ENCODE data around the gene FHL5. TPM values are rescaled to one million over a fixed set of nuclear protein-coding genes. Genes with fewer than 3 reads are reported as not detected.

The FHL5 gene
- total and polyA plus RNA-seq, 2 experiments from 2014 or later: not detected

DNA sequence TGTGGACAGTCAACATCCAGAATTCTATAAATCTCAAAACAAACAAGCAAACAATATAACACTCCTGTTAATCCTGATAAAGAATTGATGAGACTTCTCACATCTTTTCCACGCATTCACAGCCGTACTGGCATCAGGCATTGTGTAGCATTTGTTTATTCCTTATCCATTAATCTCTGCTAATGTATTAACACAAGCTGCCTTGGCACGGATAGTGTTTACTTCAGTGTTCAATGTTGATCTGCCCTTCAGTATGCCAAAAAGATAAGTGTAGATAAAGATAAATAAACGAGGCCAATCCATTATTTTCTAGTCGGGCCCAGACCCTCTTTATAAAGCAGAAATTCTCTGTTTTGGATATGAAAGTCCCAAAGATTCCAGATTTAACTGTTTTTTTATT is 25.2 kb upstream of the FHL5 start:
- H3K36me3 ChIP-seq (ENCODE audit: insufficient read depth): no peaks in the 10 kb centered on the region

DNA sequence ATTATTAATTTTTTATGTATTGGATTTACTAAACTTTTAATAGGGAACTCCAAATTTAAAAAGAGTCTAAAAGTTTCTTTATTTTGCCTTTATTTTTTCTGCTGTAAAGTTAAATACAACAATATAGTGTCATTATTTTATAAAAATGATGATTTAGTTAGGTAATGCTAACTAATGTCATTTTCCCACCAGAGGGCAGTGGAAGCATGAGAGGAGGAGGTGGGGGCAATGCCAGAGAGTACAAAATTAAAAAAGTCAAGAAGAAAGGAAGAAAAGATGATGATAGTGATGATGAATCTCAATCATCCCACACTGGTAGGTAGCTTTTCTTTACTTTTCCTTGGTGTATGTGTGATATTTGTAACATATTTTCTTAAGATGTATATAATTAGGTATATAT is 20.2 kb upstream of the FHL5 start:
- ATAC-seq (no peak), DNase-seq (ENCODE audit: low spot score) (peak; percentile 52)
- Histone ChIP-seq H3K4me3 (no peak overlapping the region), H3K36me3 (ENCODE audit: insufficient read depth) (no peaks in the 10 kb centered on the region), H3F3A (replicated peaks; ENCODE audit: low read depth) (no peaks in the 10 kb centered on the region), H3K4me2 (no peak overlapping the region), H3K9me2 (ENCODE audit: insufficient read depth) (no peaks in the 10 kb centered on the region), H3K4me1 (ENCODE audit: insufficient read depth) (no peaks in the 10 kb centered on the region), H4K20me1 (replicated peaks; ENCODE audit: insufficient read depth) (no peaks in the 10 kb centered on the region), H3K79me2 (replicated peaks; ENCODE audit: insufficient read depth) (no peaks in the 10 kb centered on the region), H3K27ac (ENCODE audit: low read depth) (no peak overlapping the region), H2AFZ (no peak overlapping the region), H3K27me3 (ENCODE audit: insufficient read depth) (no peaks in the 10 kb centered on the region)
- no peak overlapping the region for H3K27ac Mint-ChIP-seq
- H3K36me3 Mint-ChIP-seq (ENCODE audit: low read depth): peaks cover 20% of the 10 kb centered on the region
- no peaks in the 10 kb centered on the region for H3K27me3 Mint-ChIP-seq (ENCODE audit: insufficient read depth, low read depth, poor library complexity)
- H3K4me1 Mint-ChIP-seq: peaks cover 2% of the 10 kb centered on the region; the same call in 1 of the 3 replicates
- H3K4me3 Mint-ChIP-seq: no peak overlapping the region
- H3K9me3 Mint-ChIP-seq: no peaks in the 10 kb centered on the region; the same call in 2 of the 3 replicates
- TF ChIP-seq, protein P1, sequence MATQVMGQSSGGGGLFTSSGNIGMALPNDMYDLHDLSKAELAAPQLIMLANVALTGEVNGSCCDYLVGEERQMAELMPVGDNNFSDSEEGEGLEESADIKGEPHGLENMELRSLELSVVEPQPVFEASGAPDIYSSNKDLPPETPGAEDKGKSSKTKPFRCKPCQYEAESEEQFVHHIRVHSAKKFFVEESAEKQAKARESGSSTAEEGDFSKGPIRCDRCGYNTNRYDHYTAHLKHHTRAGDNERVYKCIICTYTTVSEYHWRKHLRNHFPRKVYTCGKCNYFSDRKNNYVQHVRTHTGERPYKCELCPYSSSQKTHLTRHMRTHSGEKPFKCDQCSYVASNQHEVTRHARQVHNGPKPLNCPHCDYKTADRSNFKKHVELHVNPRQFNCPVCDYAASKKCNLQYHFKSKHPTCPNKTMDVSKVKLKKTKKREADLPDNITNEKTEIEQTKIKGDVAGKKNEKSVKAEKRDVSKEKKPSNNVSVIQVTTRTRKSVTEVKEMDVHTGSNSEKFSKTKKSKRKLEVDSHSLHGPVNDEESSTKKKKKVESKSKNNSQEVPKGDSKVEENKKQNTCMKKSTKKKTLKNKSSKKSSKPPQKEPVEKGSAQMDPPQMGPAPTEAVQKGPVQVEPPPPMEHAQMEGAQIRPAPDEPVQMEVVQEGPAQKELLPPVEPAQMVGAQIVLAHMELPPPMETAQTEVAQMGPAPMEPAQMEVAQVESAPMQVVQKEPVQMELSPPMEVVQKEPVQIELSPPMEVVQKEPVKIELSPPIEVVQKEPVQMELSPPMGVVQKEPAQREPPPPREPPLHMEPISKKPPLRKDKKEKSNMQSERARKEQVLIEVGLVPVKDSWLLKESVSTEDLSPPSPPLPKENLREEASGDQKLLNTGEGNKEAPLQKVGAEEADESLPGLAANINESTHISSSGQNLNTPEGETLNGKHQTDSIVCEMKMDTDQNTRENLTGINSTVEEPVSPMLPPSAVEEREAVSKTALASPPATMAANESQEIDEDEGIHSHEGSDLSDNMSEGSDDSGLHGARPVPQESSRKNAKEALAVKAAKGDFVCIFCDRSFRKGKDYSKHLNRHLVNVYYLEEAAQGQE (IDR thresholded peaks at IDR 0.05; ENCODE audit: unreplicated experiment): no peak
- TF ChIP-seq JUNB (IDR thresholded peaks at IDR 0.05; ENCODE audit: unreplicated experiment) (no peak), NANOG (IDR thresholded peaks at IDR 0.05; ENCODE audit: borderline replicate concordance) (no peak), STAT1 (IDR thresholded peaks at IDR 0.05; ENCODE audit: unreplicated experiment) (no peak)
- TF ChIP-seq, protein P2, sequence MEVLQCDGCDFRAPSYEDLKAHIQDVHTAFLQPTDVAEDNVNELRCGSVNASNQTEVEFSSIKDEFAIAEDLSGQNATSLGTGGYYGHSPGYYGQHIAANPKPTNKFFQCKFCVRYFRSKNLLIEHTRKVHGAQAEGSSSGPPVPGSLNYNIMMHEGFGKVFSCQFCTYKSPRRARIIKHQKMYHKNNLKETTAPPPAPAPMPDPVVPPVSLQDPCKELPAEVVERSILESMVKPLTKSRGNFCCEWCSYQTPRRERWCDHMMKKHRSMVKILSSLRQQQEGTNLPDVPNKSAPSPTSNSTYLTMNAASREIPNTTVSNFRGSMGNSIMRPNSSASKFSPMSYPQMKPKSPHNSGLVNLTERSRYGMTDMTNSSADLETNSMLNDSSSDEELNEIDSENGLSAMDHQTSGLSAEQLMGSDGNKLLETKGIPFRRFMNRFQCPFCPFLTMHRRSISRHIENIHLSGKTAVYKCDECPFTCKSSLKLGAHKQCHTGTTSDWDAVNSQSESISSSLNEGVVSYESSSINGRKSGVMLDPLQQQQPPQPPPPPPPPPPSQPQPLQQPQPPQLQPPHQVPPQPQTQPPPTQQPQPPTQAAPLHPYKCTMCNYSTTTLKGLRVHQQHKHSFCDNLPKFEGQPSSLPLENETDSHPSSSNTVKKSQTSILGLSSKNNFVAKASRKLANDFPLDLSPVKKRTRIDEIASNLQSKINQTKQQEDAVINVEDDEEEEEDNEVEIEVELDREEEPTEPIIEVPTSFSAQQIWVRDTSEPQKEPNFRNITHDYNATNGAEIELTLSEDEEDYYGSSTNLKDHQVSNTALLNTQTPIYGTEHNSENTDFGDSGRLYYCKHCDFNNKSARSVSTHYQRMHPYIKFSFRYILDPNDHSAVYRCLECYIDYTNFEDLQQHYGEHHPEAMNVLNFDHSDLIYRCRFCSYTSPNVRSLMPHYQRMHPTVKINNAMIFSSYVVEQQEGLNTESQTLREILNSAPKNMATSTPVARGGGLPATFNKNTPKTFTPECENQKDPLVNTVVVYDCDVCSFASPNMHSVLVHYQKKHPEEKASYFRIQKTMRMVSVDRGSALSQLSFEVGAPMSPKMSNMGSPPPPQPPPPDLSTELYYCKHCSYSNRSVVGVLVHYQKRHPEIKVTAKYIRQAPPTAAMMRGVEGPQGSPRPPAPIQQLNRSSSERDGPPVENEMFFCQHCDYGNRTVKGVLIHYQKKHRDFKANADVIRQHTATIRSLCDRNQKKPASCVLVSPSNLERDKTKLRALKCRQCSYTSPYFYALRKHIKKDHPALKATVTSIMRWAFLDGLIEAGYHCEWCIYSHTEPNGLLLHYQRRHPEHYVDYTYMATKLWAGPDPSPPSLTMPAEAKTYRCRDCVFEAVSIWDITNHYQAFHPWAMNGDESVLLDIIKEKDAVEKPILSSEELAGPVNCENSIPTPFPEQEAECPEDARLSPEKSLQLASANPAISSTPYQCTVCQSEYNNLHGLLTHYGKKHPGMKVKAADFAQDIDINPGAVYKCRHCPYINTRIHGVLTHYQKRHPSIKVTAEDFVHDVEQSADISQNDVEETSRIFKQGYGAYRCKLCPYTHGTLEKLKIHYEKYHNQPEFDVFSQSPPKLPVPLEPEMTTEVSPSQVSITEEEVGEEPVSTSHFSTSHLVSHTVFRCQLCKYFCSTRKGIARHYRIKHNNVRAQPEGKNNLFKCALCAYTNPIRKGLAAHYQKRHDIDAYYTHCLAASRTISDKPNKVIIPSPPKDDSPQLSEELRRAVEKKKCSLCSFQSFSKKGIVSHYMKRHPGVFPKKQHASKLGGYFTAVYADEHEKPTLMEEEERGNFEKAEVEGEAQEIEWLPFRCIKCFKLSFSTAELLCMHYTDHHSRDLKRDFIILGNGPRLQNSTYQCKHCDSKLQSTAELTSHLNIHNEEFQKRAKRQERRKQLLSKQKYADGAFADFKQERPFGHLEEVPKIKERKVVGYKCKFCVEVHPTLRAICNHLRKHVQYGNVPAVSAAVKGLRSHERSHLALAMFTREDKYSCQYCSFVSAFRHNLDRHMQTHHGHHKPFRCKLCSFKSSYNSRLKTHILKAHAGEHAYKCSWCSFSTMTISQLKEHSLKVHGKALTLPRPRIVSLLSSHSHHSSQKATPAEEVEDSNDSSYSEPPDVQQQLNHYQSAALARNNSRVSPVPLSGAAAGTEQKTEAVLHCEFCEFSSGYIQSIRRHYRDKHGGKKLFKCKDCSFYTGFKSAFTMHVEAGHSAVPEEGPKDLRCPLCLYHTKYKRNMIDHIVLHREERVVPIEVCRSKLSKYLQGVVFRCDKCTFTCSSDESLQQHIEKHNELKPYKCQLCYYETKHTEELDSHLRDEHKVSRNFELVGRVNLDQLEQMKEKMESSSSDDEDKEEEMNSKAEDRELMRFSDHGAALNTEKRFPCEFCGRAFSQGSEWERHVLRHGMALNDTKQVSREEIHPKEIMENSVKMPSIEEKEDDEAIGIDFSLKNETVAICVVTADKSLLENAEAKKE (CRISPR knock-in tag; IDR thresholded peaks at IDR 0.05): no peak
- TF ChIP-seq, protein P3, sequence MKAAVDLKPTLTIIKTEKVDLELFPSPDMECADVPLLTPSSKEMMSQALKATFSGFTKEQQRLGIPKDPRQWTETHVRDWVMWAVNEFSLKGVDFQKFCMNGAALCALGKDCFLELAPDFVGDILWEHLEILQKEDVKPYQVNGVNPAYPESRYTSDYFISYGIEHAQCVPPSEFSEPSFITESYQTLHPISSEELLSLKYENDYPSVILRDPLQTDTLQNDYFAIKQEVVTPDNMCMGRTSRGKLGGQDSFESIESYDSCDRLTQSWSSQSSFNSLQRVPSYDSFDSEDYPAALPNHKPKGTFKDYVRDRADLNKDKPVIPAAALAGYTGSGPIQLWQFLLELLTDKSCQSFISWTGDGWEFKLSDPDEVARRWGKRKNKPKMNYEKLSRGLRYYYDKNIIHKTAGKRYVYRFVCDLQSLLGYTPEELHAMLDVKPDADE (IDR thresholded peaks at IDR 0.05): no peak

More for the DNA sequence above, 25.2 kb upstream of the FHL5 start:
- Mint-ChIP-seq H3K9me3 (no peaks in the 10 kb centered on the region), H3K4me3 (no peak overlapping the region), H3K27ac (no peak overlapping the region), H3K36me3 (ENCODE audit: low read depth) (peaks cover 7% of the 10 kb centered on the region; the same call in 2 of the 3 replicates), H3K27me3 (ENCODE audit: insufficient read depth, low read depth, poor library complexity) (no peaks in the 10 kb centered on the region), H3K4me1 (peaks cover 2% of the 10 kb centered on the region; the same call in 1 of the 3 replicates)
- DNase-seq (ENCODE audit: low spot score) (no peak), ATAC-seq (no peak)
- no peak for TF ChIP-seq STAT1 (IDR thresholded peaks at IDR 0.05; ENCODE audit: unreplicated experiment)
- TF ChIP-seq NANOG (IDR thresholded peaks at IDR 0.05; ENCODE audit: borderline replicate concordance): no peak
- TF ChIP-seq, protein P3 (IDR thresholded peaks at IDR 0.05): no peak
- TF ChIP-seq EZH2phosphoT487 (IDR thresholded peaks at IDR 0.05; ENCODE audit: unreplicated experiment): no peak
- H3K4me2 ChIP-seq: no peak overlapping the region
- no peak overlapping the region for H3K4me3 ChIP-seq
- H3F3A ChIP-seq (replicated peaks; ENCODE audit: low read depth): no peaks in the 10 kb centered on the region
- H3K9me2 ChIP-seq (ENCODE audit: insufficient read depth): no peaks in the 10 kb centered on the region
- H3K27ac ChIP-seq (ENCODE audit: low read depth): no peak overlapping the region
- H2AFZ ChIP-seq: no peak overlapping the region
- H3K79me2 ChIP-seq (replicated peaks; ENCODE audit: insufficient read depth): no peaks in the 10 kb centered on the region
- no peaks in the 10 kb centered on the region for H4K20me1 ChIP-seq (replicated peaks; ENCODE audit: insufficient read depth)
- H3K27me3 ChIP-seq (ENCODE audit: insufficient read depth): no peaks in the 10 kb centered on the region
- H3K4me1 ChIP-seq (ENCODE audit: insufficient read depth): no peaks in the 10 kb centered on the region

All from GM23338 (cell line).